HFFc6 (cell line): ENCODE data around the gene KIF19. TPM values are rescaled to one million over a fixed set of nuclear protein-coding genes. Genes with fewer than 3 reads are reported as not detected.

Experiments used
- DNase-seq: peaks from one replicate; pipeline ENCODE4 v3.0.0-alpha.2; 2018
- H3K27ac Mint-ChIP-seq: 2 replicates; pipeline ENCODE4 v1.8.0; 2020; ENCODE audit warnings: mild to moderate bottlenecking, mixed read lengths
- H3K27me3 Mint-ChIP-seq: 2 replicates; pipeline ENCODE4 v1.8.0; 2021; ENCODE audit warnings: mild to moderate bottlenecking, moderate library complexity, mixed read lengths; ENCODE audit not compliant: insufficient read depth
- H3K36me3 Mint-ChIP-seq: 2 replicates; pipeline ENCODE4 v1.8.0; 2021; ENCODE audit warnings: low read depth, mixed read lengths
- H3K4me1 Mint-ChIP-seq: 2 replicates; pipeline ENCODE4 v1.8.0; 2020; ENCODE audit warnings: low read depth, mixed read lengths
- H3K4me3 Mint-ChIP-seq: 2 replicates; pipeline ENCODE4 v1.8.0; 2020; ENCODE audit warnings: mild to moderate bottlenecking, moderate library complexity, mixed read lengths
- H3K9me3 Mint-ChIP-seq: 2 replicates; pipeline ENCODE4 v1.8.0; 2020; ENCODE audit warnings: mild to moderate bottlenecking, mixed read lengths
- total RNA-seq, 6 experiments: library from RNA; stranded (reverse); fragmentation: NEBNext Ultra II Directional; extraction: Animal tissue kit (Norgen Biotek cat#: 25700); gene quantifications; 2 replicates in 1 of 6; 3 replicates in 5 of 6; pipeline ENCODE4 v1.2.3, GENCODE V29; 2021
- TF ChIP-seq, protein P1 (sequence below): fragments of 200-600 bp; sonication (generic); IDR thresholded peaks from 2 replicates; pipeline ENCODE4 v1.5.0; 2021; ENCODE audit warnings: antibody characterized with exemption, mild to moderate bottlenecking

The KIF19 gene
- total RNA-seq, 6 experiments from 2014 or later = not detected

GRCh38 chr17:74330446-74330845 is 4.4 kb downstream of the KIF19 start:
- H3K36me3 Mint-ChIP-seq = no peaks in the 10 kb centered on the region
- H3K27ac Mint-ChIP-seq = no peak overlapping the region
- H3K27me3 Mint-ChIP-seq = no peaks in the 10 kb centered on the region
- H3K9me3 Mint-ChIP-seq = peaks cover 46% of the 10 kb centered on the region
- no peak overlapping the region for H3K4me3 Mint-ChIP-seq
- no peaks in the 10 kb centered on the region for H3K4me1 Mint-ChIP-seq
- no peak for DNase-seq
- TF ChIP-seq, protein P1, sequence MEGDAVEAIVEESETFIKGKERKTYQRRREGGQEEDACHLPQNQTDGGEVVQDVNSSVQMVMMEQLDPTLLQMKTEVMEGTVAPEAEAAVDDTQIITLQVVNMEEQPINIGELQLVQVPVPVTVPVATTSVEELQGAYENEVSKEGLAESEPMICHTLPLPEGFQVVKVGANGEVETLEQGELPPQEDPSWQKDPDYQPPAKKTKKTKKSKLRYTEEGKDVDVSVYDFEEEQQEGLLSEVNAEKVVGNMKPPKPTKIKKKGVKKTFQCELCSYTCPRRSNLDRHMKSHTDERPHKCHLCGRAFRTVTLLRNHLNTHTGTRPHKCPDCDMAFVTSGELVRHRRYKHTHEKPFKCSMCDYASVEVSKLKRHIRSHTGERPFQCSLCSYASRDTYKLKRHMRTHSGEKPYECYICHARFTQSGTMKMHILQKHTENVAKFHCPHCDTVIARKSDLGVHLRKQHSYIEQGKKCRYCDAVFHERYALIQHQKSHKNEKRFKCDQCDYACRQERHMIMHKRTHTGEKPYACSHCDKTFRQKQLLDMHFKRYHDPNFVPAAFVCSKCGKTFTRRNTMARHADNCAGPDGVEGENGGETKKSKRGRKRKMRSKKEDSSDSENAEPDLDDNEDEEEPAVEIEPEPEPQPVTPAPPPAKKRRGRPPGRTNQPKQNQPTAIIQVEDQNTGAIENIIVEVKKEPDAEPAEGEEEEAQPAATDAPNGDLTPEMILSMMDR = no peak

- Mint-ChIP-seq H3K27ac (no peak overlapping the region), H3K4me3 (no peak overlapping the region), H3K36me3 (no peaks in the 10 kb centered on the region), H3K4me1 (no peaks in the 10 kb centered on the region), H3K9me3 (peaks cover 47% of the 10 kb centered on the region), H3K27me3 (peaks cover 4% of the 10 kb centered on the region; the same call in 1 of the 2 replicates)
- TF ChIP-seq, protein P1 = no peak
- DNase-seq = no peak
Measured at GRCh38 chr17:74332017-74332650, 6.1 kb downstream of the KIF19 start.

DNA sequence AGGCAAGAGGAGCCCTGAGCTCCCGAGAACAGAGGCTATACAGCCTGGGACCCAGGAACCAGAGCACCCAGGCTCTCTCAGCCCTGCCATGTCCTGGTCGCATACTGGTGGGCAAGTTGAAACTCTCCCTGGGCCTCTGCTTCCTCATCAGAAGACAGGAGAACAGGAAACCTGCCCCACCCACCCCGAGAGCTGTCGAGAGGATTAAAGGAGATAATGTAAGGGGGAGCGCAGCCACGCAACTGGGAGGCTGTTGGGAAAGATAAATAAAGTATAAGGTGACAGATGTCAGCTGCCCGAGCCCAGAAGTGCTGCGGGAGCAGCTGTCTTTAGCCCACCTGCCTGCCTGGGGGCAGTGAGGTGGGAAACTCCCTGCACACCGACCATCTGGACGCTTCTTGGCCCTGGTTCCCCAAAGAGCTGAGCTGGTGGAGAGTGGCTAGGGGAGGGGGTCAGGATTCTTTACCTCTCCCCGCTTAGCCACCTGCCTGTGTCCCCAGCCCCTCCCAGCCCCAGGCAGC is 6.8 kb downstream of the KIF19 start:
- Mint-ChIP-seq H3K27ac (no peak overlapping the region), H3K4me1 (no peaks in the 10 kb centered on the region), H3K9me3 (peaks cover 46% of the 10 kb centered on the region), H3K4me3 (no peak overlapping the region), H3K36me3 (no peaks in the 10 kb centered on the region), H3K27me3 (peaks cover 4% of the 10 kb centered on the region; the same call in 1 of the 2 replicates)
- no peak for DNase-seq
- TF ChIP-seq, protein P1 = no peak

GRCh38 chr17:74334393-74335039 is 8.5 kb downstream of the KIF19 start:
- DNase-seq = no peak
- peaks cover 4% of the 10 kb centered on the region; the same call in 1 of the 2 replicates for H3K27me3 Mint-ChIP-seq

DNA sequence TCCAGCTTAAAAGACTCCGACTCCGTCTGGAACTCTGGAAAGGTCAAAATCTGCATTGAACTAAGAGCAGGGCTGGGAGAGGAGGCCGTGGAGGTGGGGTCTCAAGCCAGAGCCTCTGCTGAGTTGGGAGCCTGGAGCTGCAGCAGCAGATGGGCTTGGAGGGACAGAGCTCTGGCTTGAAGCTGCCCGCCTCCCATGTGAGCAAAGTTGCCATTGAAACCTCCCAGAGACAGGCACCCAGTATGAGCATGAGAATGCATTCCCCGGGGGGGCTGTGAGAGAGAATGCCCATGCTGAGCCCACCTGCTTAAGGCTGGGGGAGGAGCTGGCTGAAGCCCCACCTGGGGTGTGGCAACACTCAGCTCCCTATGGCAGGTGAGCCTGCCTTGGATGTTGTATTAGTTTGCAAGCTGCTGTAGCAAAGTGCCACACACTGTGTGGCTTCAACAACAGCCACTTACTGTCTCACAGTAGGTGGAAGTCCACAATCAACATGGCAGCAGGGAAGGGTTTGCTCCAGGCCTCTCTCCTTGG is 9.6 kb downstream of the KIF19 start:
- TF ChIP-seq, protein P1 = no peak
- Mint-ChIP-seq H3K27ac (no peak overlapping the region), H3K27me3 (peaks cover 4% of the 10 kb centered on the region; the same call in 1 of the 2 replicates), H3K9me3 (peaks cover 43% of the 10 kb centered on the region), H3K4me1 (no peaks in the 10 kb centered on the region), H3K4me3 (no peak overlapping the region), H3K36me3 (no peaks in the 10 kb centered on the region)
- DNase-seq = no peak

More at GRCh38 chr17:74334393-74335039, 8.5 kb downstream of the KIF19 start:
- no peaks in the 10 kb centered on the region for H3K4me1 Mint-ChIP-seq
- peaks cover 38% of the 10 kb centered on the region for H3K9me3 Mint-ChIP-seq
- H3K27ac Mint-ChIP-seq = no peak overlapping the region
- TF ChIP-seq, protein P1 = no peak
- H3K4me3 Mint-ChIP-seq = no peak overlapping the region
- H3K36me3 Mint-ChIP-seq = no peaks in the 10 kb centered on the region
